Measurements from ENCODE around the gene TMEM163. TPM values are rescaled to one million over a fixed set of nuclear protein-coding genes. Genes with fewer than 3 reads are reported as not detected.
"Not testable (repeated sequence)": the region's sequence is repeated elsewhere in the genome, so short reads cannot be mapped to it uniquely, and the experiment has no call there.

Gene TMEM163
- total RNA-seq, 6 experiments from 2014 or later = 0.06 to 0.20 (median 0.07) TPM; not detected in 3

- Histone ChIP-seq H3K9me3 (no peaks in the 10 kb centered on the region), H3K27ac (no peak overlapping the region), H3K27me3 (no peaks in the 10 kb centered on the region), H3K4me1 (no peaks in the 10 kb centered on the region), H3K4me3 (no peak overlapping the region), H3K36me3 (no peaks in the 10 kb centered on the region)
- WGBS (ENCODE audit: insufficient coverage, low coverage, low lambda C conversion rate, missing lambda C conversion rate) = 0% methylated on average over 1 of the region's 4 CpGs
- TF ChIP-seq POLR2A (IDR thresholded peaks at IDR 0.05) (no peak), CTCF (IDR thresholded peaks at IDR 0.05) (no peak)
- intact Hi-C loops (cut with DNase I) = no loop called here
- DNase-seq = no peak
- no peak for ATAC-seq
Measured at GRCh38 chr2:134763164-134763710, 44.4 kb upstream of the TMEM163 start.

GRCh38 chr2:134762508-134762907, 43.7 kb upstream of the TMEM163 start:
- Histone ChIP-seq H3K27me3 (no peaks in the 10 kb centered on the region), H3K4me1 (no peaks in the 10 kb centered on the region), H3K4me3 (no peak overlapping the region), H3K27ac (no peak overlapping the region), H3K9me3 (no peaks in the 10 kb centered on the region), H3K36me3 (no peaks in the 10 kb centered on the region)
- ATAC-seq = no peak
- no peak for TF ChIP-seq POLR2A (IDR thresholded peaks at IDR 0.05)
- intact Hi-C loops (cut with DNase I) = no loop called here
- DNase-seq = no peak
- WGBS (ENCODE audit: insufficient coverage, low coverage, low lambda C conversion rate, missing lambda C conversion rate) = 33% methylated on average over 1 of the region's 2 CpGs

- no peaks in the 10 kb centered on the region for H3K4me1 ChIP-seq
- H3K36me3 ChIP-seq = no peaks in the 10 kb centered on the region
- ATAC-seq = no peak
- no peak overlapping the region for H3K27ac ChIP-seq
- H3K27me3 ChIP-seq = no peaks in the 10 kb centered on the region
- no peaks in the 10 kb centered on the region for H3K9me3 ChIP-seq
- no peak for TF ChIP-seq POLR2A (IDR thresholded peaks at IDR 0.05)
- no peak for TF ChIP-seq CTCF (IDR thresholded peaks at IDR 0.05)
- intact Hi-C loops (cut with DNase I) = no loop called here
- no peak overlapping the region for H3K4me3 ChIP-seq
- DNase-seq = no peak
Measured at GRCh38 chr2:134760385-134760784, 41.6 kb upstream of the TMEM163 start.

- Histone ChIP-seq H3K4me1 (no peaks in the 10 kb centered on the region), H3K27me3 (no peaks in the 10 kb centered on the region), H3K9me3 (no peaks in the 10 kb centered on the region), H3K27ac (no peak overlapping the region), H3K36me3 (no peaks in the 10 kb centered on the region), H3K4me3 (no peak overlapping the region)
- intact Hi-C loops (cut with DNase I) = no loop called here
- 40% methylated on average over 1 of the region's 1 CpG for WGBS (ENCODE audit: insufficient coverage, low coverage, low lambda C conversion rate, missing lambda C conversion rate)
- ATAC-seq = peak in 1 of 4 donors; percentile 21
- TF ChIP-seq CTCF (IDR thresholded peaks at IDR 0.05) (no peak), POLR2A (IDR thresholded peaks at IDR 0.05) (no peak)
- no peak for DNase-seq
Measured at GRCh38 chr2:134758633-134759032, 39.8 kb upstream of the TMEM163 start.

- H3K4me1 ChIP-seq; DNase-seq; intact Hi-C loops (cut with DNase I); H3K9me3 ChIP-seq; H3K36me3 ChIP-seq; ATAC-seq; H3K27me3 ChIP-seq; H3K4me3 ChIP-seq; H3K27ac ChIP-seq: not testable (repeated sequence)
- 21% methylated on average over 3 of the region's 8 CpGs for WGBS (ENCODE audit: insufficient coverage, low coverage, low lambda C conversion rate, missing lambda C conversion rate)
Measured at GRCh38 chr2:134751981-134752380, 33.2 kb upstream of the TMEM163 start.

GRCh38 chr2:134745546-134745945, 26.7 kb upstream of the TMEM163 start:
- H3K27me3 ChIP-seq = no peaks in the 10 kb centered on the region
- H3K9me3 ChIP-seq = no peaks in the 10 kb centered on the region
- intact Hi-C loops (cut with DNase I) = no loop called here
- TF ChIP-seq POLR2A (IDR thresholded peaks at IDR 0.05) (no peak), CTCF (IDR thresholded peaks at IDR 0.05) (no peak)
- no peak overlapping the region for H3K27ac ChIP-seq
- 75% methylated on average over 4 of the region's 4 CpGs for WGBS (ENCODE audit: insufficient coverage, low coverage, low lambda C conversion rate, missing lambda C conversion rate)
- ATAC-seq (no peak), DNase-seq (no peak)
- no peak overlapping the region for H3K4me3 ChIP-seq
- no peaks in the 10 kb centered on the region for H3K4me1 ChIP-seq
- H3K36me3 ChIP-seq = no peaks in the 10 kb centered on the region
